ENCODE measurements around the gene MED28.
"Not testable (repeated sequence)": the region's sequence is repeated elsewhere in the genome, so short reads cannot be mapped to it uniquely, and the experiment has no call there.

MED28 gene

DNA sequence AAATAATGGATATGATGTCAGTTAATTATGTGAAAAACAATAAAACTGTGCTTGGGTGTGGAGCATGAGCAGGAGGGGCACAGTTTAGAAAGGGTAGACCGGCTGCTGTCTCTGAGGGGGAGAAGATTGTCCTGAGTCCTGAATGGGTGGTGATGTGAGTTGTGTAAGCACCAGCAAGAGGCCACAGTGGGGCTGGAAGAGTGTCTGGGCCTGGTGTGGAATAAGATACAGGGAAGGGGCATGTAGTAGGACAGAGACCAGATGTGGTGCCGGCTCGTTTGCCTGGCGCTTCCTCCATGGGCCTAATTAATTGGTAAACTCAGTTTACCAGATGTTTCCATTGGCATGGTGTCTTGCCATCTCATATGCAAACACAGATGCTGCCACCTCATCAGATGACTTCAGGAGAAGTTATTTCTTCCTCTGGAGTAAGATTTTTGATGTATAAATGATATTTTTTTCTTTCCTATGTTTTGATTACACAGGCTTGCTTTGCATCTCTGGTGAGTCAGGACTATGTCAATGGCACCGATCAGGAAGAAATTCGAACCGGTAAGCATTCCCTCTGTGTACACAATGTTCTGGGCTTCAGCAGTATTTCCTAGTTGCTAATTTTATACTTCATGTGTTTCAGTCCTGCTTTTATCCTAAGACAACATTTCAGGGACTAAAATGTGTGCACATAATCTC lies 5.1 kb downstream of the MED28 start:
- DNase-seq = no peak

DNA sequence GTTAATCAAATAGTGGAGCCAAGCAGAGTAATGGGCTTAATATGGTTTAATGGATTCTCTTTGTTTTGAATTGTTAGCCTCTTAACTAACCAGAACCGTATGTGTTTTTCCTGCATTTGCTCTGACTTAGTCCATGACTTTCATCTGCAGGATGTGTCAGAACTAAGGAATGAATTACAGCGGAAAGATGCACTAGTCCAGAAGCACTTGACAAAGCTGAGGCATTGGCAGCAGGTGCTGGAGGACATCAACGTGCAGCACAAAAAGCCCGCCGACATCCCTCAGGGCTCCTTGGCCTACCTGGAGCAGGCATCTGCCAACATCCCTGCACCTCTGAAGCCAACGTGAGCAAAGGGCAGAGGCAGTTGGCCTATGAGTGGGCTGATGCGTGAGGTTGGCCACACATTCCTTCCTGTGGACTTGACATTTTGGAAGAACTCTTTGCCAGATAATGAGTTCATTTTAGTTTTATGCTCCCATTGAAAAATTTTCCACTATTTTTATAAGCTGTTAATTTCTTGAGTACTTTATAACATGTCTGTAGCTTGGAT lies 9.1 kb downstream of the MED28 start:
- DNase-seq = peak; percentile 36

DNA sequence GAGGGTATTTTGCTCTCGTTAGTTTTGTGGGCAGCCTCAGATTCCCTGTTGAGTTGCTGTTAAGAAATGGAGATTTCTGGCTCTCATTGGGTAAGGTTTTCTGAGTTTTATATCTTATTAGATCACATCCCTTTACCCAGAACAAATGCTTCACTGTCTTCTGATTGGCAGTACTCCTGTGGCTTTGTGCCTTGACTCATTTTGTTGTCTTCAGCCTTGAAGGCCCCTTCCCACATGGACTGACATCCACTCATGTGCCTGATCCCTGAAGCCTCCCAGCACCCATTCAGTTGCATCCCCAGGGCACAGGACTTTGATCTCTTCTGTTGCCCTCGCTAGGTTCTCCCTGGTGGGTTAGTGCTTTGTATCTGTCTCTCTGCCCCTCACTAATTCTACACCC lies 10.4 kb downstream of the MED28 start:
- no peak for DNase-seq

DNA sequence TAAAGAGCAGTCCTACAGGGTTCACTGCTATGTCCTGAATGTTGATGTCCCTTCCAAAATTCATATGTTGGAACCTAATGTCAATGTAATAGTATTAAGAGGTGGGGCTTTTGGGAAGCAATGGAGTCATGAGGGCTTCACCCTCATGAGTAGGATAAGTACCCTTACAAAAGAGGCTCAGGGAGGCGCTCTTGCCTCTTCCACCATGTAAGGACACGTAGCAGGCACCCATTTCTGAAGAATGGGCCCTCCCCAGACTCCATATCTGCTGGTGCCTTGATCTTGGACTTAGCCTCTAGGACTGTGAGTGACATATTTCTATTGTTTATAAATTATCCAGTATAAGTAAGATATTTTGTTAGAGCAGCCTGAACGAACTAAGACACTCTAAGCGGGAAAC lies 15.8 kb downstream of the MED28 start:
- DNase-seq = no peak

DNA sequence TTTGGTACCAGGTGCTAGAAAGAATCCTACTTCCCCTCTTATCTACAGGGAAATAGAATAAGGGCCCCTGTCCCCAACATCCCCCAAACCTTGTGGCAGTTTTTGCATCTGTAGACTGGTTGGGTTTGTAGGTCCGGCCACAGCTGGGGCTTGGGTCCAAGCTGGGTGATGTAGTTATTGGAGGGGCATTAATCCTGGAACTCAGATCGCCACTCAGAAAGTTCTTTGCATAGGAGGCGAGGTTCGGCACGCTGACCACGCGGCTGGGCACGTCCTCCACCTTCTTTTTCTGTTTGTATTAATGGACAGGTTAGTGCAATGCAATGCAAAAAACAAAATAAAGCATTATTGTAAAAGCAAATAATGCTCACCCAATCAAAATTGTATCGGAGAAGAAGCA lies 19.2 kb downstream of the MED28 start:
- no peak for DNase-seq

DNA sequence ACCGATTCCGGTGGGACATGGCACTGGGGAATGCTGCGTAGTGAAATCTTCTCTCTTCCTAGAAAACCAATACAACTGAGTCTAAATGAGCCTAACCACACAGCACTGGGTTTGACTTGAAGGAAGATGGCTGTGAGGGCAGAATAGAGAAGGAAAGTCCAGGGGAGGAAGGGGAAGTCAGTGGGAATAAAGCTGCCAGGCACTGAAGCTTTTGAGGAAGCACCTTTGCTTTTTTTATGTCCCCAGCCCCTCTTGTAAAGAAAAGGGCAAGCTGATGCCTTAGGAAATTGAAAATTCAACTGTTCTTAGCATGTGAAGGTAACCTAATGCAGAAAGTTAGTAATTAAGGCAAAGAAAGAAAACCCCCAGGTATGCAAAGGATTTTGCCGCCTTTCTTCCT lies 20.6 kb downstream of the MED28 start:
- DNase-seq = no peak

DNA sequence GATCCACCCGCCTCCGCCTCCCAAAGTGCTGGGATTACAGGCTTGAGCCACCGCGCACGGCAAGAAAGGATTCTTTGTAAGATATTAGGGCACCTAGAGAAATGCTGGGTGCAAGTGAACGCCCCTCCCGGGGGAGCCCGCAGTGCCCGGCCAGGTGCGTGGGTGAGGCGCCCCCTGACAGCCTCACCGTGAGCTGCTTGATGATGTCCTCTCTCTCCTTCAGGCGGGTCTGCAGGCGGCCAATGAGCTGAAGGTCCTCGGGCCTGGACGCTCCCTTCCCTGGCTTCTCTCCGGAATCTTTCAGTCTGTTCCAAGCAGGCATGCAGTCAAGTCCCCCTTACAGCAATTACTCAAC lies 21.9 kb downstream of the MED28 start:
- DNase-seq = no peak

DNA sequence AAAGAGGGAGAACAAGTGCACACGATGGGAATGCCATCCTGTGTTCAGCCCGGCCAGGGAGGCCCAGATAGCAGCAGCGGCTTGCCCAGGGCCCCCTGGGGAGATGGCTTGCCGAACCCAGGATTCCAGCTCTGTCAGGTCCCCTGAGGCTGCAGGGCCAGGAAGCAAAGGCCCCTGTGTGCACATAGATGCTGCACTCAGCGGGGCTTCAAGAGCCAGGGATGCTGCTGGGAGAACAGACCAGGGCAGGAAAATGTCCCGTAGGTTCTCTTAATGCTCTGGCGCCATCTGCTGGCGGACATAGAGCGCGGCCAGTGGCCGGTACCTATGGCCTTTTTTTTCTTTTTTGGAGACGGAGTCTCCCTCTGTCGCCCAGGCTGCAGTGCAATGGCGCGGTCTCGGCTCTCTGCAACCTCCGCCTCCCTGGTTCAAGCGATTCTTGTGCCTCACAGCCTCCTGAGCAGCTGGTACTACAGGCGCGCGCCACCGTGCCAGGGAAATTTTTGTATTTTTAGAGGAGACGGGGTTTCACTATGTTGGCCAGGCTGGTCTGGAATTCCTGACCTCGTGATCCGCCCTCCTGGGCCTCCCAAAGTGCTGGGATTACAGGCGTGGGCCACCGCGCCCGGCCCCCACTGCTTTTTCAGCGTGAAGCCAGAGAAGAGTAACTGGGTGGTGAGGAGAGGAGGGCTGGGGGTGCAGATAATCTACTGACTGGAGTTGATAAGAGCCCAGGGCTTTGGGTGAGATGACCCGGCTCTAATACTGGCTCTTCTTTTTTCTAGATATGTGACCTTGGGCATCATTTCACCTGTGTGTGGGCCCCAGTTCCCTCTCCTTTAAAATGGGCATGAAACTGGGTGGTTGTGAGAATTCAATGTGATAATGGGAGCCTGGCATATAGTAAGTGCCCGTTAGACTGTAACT lies 22.5 kb downstream of the MED28 start:
- DNase-seq = peak; percentile 67

DNA sequence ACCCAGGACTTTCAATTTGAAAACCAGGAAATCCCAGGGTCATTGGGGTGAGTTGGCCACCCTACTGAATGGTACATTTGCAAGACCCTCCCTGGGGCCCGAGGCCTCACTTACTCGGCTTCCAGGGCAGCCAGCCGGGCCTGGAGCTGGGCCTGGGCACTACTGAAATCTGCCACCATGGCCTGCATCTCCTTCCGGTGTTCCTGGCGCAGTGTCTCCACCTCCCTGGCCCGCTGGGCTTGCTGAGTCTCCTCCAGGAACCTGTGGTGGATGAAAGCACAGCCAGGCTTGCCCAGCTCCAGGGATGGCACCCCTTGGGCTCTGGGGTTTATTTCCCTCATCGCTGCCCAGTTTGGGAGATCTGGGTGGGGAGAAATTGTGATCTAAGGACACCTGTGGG lies 24.7 kb downstream of the MED28 start:
- no peak for DNase-seq

DNA sequence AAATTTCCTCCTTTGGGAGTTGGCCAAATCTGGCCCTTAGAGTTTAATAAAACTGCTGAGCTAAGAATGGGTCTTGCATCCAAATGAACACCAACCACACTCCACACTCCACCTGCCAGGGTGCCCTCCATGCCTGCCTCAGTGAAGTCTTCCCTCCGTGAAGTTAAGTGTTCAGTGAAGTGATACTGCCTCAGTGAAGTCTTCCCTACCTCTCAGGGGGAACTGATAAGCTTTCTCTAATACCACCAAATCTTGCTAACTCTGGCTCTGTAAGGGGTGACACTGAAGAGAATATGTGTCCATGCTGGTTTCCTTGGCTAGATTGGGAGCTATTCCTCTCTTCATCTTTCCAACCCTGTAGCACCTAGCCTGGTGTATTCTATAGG lies 27.9 kb downstream of the MED28 start:
- DNase-seq = no peak

DNA sequence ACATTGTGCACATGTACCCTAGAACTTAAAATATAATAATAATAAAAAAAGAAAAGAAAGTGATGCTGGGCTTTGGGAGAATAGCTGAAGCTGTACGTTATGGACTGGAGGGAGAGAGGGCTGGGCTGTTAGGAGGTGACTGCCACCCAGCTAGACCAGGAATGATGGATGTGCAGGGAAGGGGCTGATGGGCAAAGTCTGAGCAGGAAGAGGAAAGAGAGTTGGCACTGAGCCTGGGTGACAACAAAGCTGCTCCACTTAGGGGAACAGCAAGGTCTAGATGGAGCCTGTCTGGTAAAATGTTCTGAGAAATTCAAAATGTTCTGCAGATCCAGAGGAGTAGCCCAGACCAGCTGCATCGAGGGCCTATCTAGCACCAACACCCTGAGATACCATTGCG lies 32.3 kb downstream of the MED28 start:
- no peak for DNase-seq

DNA sequence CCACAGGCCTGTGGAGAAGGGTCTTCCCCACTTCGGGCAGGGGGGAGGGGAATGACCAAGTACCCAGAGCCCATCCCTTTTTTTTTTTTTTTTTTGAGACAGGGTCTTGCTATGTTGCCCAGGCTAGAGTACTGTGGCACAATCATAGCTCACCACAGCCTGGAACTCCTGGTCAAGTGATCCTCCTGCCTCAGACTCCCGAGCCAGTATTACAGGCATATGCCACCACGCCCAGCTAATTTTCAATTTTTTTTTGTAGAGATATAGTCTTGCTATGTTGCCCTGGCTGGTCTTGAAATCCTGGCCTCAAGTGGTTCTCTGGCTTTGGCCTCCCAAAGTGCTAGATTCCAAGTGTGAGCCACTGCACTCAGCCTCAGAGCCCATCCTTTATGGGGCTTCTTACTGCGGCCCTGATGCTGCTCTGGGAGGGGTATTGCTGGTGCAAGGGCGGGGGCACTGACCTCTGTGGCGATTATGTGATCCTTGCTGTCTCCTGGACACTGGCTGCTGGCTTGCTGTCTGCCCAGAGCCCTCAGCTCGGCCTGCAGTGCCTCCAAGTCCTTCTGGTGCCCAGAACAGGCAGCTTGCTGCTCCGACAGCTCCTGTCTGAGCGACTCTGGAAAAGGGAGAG lies 32.9 kb downstream of the MED28 start:
- DNase-seq = no peak

DNA sequence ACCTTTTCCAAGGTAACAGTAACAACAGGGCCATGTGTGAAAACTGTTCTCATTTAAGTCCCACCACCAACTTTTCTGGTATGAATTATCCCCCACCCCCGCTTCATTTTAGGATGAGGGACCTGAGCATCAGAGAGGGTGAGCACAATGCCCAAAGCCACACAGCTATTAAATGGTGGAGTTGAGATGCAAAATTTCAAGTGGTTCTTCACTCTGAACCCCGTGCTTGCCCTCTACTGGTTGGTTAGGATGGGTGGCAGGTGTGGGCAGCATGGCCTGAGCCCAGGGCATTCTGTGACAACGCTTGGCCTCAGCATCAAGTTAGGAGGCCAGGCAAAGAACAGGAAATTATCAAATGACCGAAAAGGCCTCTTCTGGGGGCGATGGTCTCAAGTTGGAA lies 33.5 kb downstream of the MED28 start:
- DNase-seq = no peak

DNA sequence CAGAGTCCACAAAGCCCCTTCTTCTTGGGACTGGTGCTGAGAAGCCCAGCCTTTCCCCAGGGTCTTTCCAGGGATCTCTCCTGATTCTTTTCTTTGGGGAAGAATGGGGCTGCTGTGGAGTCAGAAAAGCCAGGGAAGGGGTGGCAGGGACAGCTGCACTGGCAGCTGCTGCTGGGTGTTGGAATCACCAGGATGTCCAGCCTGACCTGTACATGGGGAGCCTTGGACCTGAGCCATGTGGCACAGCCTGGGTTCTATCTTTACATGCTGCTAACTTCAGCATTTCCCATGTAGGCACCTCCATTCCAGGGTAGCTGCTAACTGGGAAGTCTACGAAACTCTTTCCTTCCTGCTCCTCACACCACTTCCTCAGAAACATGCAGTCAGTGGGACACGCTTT lies 36.0 kb downstream of the MED28 start:
- DNase-seq = no peak

DNA sequence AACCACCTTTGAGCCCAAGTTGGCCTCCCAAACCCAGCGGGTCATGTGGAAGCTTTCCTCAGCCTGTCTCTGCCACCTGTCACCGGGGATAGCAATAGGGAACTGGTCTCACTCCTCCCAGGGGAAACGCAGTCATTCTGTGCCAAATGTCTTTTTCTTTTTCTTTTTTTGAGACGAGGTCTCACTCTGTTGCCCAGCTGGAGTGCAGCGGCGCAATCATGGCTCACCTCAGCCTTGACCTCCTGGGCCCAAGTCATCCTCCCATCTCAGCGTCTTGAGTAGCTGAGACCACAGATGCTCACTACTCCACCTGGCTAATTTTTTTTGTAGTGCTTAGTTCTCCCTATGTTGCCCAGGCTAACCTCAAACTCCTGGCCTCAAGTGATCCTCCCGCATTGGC lies 40.3 kb downstream of the MED28 start:
- no peak for DNase-seq

DNA sequence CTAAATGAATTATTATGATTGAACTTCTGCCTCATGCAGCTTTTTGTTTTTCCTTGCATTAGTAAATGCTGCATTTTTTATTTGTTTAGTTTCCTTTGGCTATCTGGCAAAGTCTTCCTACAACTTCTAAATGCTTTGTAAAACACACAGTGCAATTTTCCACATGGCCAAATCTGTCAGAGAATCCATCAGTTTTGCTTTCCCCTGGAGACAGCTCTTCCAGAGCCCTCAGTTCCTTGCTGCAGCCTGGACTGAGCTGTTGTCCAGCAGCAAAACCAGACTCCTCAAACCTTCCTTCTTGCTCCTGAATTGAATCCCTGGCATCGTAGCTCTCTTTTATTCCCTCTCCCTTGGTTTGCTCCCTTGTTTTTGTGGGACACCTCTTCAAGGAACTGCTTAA lies 42.6 kb downstream of the MED28 start:
- no peak for DNase-seq

DNA sequence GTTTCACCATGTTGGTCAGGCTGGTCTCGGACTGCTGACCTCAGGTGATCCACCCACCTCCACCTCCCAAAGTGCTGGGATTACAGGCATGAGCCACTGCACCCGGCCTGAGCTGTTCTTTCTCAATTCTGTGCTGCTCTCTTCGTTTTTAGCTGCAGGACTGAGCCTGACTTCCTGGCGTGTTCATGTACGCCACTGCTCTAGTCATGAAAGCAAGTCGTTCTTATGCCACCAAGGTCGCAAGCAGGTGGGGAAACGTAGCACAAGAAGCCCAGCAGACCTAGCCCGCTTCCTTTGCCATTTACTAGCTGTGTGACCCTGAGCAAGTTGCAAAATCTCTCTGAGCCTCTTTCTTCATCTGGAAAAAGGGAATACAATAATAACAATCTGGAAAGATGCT lies 43.4 kb downstream of the MED28 start:
- DNase-seq = no peak

DNA sequence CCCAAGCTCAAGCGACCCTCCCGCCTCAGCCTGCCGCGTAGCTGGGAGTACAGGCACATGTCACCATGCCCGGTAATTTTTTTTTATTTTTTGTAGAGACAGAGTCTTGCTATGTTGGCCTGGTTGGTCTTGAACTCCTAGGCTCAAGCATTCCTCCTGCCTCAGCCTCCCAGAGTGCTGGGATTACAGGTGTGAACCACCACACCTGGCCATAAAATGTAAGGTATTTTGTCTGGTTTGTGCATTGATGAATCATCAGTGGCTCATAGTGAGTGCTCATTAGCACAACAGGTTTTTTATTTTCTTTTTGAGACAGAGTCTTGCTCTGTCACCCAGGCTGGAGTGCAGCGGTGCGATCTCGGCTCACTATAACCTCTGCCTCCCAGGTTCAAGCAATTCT lies 44.8 kb downstream of the MED28 start:
- not testable (repeated sequence) for DNase-seq

DNA sequence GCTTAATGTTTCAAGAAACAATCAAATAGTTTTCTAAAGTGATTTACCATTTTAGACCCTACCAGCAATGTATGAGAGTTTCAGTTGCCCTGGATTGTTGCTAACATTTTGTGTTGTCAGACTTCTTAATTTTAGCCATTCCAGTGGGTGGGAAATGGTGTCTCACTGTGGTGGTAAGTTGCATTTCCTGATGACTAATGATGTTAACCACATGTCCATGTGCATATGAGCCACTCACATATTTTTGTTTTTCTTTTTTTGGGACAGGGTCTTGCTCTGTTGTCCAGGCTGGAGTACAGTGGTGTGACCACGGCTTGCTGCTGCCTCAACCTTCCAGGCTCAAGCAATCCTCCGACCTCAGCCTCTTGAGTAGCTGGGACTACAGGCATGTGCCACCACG lies 48.3 kb downstream of the MED28 start:
- DNase-seq = peak; percentile 17

DNA sequence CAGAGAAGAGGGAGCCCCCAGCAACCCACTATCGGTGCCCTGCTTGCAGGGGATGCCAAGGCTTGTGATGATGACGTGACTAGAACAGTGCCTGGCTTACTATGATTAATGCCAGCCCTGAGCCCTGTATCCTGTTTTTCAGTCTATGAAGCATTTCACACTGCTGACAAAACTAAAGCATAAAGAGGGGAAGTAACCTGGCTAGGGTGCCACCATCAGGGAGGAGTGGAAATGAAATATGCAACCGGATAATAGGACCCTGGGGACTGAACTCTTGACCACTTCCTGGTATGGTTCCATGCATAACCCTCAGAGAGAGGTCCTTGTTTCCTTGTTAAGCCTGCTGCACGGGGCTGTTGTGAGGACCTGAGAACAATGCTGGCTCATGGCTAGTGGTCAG lies 50.3 kb downstream of the MED28 start:
- peak; percentile 4 for DNase-seq

DNA sequence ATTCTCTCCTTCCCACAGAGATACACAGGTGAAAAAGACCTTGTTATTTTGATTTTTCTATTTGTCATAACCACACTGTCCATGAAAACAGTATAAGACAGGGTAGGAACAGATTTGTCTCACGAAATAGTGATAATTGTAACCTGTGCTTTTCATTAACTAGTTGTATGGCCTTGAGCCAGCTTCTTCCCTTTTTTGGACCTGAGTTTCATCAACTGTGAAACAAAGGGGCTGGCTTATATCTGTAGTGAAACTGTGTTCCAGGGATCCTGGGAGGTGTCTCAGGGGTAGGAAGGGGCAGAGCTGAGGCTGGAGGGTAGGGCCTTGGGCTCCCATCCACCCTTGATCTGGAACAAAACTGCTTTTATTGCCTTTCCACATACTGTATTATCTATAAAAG lies 50.9 kb downstream of the MED28 start:
- DNase-seq = no peak

DNA sequence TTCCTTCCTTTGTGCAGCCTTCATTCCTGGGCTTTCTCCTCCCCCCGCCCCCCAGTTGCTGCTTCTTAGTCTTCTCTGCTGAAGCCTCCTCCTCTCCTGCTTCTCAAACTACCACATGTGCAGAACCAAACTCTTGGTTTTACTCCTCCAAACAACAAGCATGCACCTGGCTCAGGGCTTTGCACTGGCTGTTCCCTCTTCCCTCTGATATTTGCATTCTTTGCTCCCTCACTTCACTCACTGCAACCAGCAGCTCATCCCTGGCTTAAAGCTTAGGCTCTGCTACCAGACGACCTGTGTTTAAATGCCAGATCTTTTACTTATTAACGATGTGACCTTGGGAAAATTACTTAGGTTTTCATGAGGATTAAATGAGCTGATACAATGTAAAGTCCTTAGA lies 51.4 kb downstream of the MED28 start:
- no peak for DNase-seq

DNA sequence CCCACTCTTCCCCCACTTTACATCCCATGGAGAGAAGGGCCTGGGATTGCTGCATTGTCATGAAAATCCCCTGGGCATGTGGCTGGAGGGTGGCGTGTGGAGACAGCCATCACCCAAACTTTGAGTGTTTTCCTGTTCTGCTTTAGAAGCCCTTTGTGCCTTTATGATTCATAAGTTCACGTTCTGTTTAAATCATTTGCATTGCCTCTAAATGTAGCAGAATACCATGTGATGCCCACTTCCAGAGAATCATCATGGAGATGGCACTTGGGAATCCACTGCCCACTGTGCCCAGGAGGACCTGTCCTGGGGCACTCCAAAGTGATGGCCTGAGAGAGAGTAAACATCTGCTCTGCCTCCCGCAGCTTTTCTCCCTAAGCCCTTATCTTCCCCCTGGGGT lies 52.8 kb downstream of the MED28 start:
- no peak for DNase-seq

DNA sequence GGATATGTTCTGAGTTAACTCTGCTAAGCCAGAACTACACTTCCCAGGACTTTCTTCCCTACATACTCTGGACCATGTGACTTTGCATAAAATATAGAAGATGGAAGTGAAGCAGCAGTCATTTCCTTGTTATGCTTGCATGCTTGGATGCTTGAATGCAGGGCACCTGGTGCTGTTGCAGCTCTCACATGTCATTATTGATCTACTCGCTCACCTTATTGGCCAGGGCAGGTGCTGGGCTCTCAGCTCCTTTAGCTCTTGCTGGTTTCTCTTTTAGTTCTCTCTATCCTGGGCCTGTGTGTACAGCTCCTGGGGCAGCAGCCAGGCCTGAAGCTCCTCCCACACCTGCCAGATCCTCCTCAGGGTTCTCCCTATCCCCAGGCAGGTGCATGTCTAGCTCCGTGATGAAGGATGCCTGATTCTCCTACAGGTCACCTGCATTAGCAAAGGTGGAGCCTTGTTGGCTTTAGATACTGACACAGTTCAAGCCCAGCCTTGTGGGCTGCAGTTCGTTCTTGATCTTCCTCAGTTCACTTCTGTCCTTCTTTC lies 53.3 kb downstream of the MED28 start:
- no peak for DNase-seq

Data from fibroblast of upper back skin (primary cell).